HepG2 (cell line): ENCODE measurements around the gene CTSW. TPM values are rescaled to one million over a fixed set of nuclear protein-coding genes. Genes with fewer than 3 reads are reported as not detected.
A peak's percentile ranks its signal among the peaks of the same experiment; 100 is the strongest.

ENCODE experiments used
- KDM6A ChIP-seq: IDR thresholded peaks from 2 replicates; pipeline ENCODE4 v1.6.1; 2016; ENCODE audit warnings: low read depth
- LCORL ChIP-seq, 2 experiments: fragments of 450-650 bp in 1 of 2; sonication (generic) in 1 of 2; formaldehyde crosslinking in 1 of 2; IDR thresholded peaks; 2 replicates each; pipeline versions ENCODE4 v1.5.0 to v1.6.1; 2017 to 2020; ENCODE audit warnings: antibody characterized with exemption in 1 of 2, missing genetic modification reagents in 1 of 2
- MED13 ChIP-seq: sonication (generic); formaldehyde crosslinking; IDR thresholded peaks from 2 replicates; pipeline ENCODE4 v1.5.0; 2020; ENCODE audit warnings: missing genetic modification reagents
- RXRA ChIP-seq: sonication (generic); formaldehyde crosslinking; IDR thresholded peaks from 2 replicates; pipeline ENCODE4 v1.5.1; 2020; ENCODE audit warnings: missing genetic modification reagents
- SIN3A ChIP-seq: IDR thresholded peaks from 2 replicates; pipeline ENCODE4 v1.6.1; 2011; ENCODE audit warnings: low read depth, mild to moderate bottlenecking, control low read depth, low read length, borderline replicate concordance
- SRY ChIP-seq: sonication (generic); formaldehyde crosslinking; IDR thresholded peaks from 2 replicates; pipeline ENCODE4 v1.8.0; 2022; ENCODE audit warnings: mild to moderate bottlenecking, missing genetic modification reagents
- ZKSCAN5 ChIP-seq: sonication (generic); formaldehyde crosslinking; IDR thresholded peaks from 2 replicates; pipeline ENCODE4 v1.5.1; 2020; ENCODE audit warnings: mild to moderate bottlenecking, missing genetic modification reagents
- ZNF12 ChIP-seq: sonication (generic); formaldehyde crosslinking; IDR thresholded peaks from 2 replicates; pipeline ENCODE4 v1.5.0; 2020; ENCODE audit warnings: missing genetic modification reagents
- ZNF761 ChIP-seq: sonication (generic); formaldehyde crosslinking; conservative IDR thresholded peaks from 2 replicates; pipeline ENCODE4 v1.4.0; 2020; ENCODE audit warnings: mild to moderate bottlenecking, missing genetic modification reagents
- ZNF891 ChIP-seq: sonication (generic); formaldehyde crosslinking; IDR thresholded peaks from 2 replicates; pipeline ENCODE4 v1.5.0; 2020; ENCODE audit warnings: mild to moderate bottlenecking, missing genetic modification reagents
- polyA plus RNA-seq, 8 experiments: library from polyadenylated mRNA; depleted of rRNA in 3 of 8; stranded (reverse) in 7 of 8; unstranded in 1 of 8; fragments of >200 nt; fragmentation: Illumina TruSeq in 4 of 8; extraction: Trizol in 4 of 8; gene quantifications; 2 replicates each; pipeline versions ENCODE4 v1.2.1 to v1.2.3, GENCODE V29; 2011 to 2016; ENCODE audit warnings: low read depth in 4 of 8, missing spikeins in 1 of 8, mixed read lengths in 1 of 8; ENCODE audit not compliant: insufficient read depth in 1 of 8
- total RNA-seq, 5 experiments: library from RNA; depleted of rRNA; stranded (reverse); fragments of >200 nt; fragmentation: Illumina TruSeq; extraction: Trizol; gene quantifications; 2 replicates each; pipeline ENCODE4 v1.2.3, GENCODE V29; 2016; ENCODE audit warnings: low read depth in 1 of 5
- TF ChIP-seq, protein P1 (sequence below): sonication (generic); formaldehyde crosslinking; IDR thresholded peaks from 2 replicates; pipeline ENCODE4 v1.9.0; 2022; ENCODE audit warnings: low read depth, missing genetic modification reagents
- TF ChIP-seq, protein P2 (sequence below): sonication (generic); formaldehyde crosslinking; IDR thresholded peaks from 2 replicates; pipeline ENCODE4 v1.5.0; 2020; ENCODE audit warnings: mild to moderate bottlenecking, low read depth, missing genetic modification reagents, borderline replicate concordance
- TF ChIP-seq, protein P3 (sequence below): sonication (generic); formaldehyde crosslinking; IDR thresholded peaks from 2 replicates; pipeline ENCODE4 v1.4.0; 2020; ENCODE audit warnings: missing genetic modification reagents
- TF ChIP-seq, protein P4 (sequence below): IDR thresholded peaks from 2 replicates; pipeline ENCODE4 v1.6.1; 2016
- TF ChIP-seq, protein P5 (sequence below): sonication (generic); formaldehyde crosslinking; IDR thresholded peaks from 2 replicates; pipeline ENCODE4 v1.5.1; 2020; ENCODE audit warnings: mild to moderate bottlenecking, missing genetic modification reagents, moderate library complexity

Gene CTSW
- total and polyA plus RNA-seq, 2 of the 13 experiments (the other 11 are each of a cell fraction or from before 2014, with no cell fraction given): 0.09 TPM; not detected in 1

DNA sequence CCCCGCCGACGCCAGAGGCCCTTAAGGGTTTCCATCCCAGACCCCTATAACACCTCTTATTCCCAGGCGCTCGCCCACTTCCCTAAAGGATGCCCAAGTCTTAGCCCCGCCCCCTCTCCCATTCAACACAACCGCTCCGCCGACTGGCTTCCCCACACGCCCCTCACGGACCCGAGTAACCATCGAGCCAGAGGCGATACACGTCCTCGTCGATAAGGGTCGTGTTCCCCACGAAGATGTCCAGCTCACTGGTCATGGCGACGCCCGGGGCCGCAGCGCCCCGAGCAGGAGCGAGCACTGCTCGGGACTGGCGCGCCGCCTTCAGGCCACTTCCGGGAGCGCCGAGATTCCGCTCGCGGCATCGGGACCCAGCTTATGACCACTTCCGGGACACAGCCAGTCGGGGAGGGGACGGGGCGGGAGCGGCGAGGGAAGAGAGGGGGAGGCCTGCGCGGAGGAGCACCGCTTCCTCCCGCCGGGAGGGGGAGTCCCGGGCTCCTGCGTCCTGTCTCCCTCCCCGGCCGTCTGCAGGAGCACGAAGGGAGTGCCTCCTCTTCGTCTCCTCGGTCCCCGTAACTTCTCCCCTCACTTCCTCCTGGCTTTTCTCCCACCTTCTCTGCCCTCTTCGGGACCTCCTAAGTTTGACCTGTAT lies 8.7 kb downstream of the CTSW start, which contains the start of gene FIBP (continued):
- TF ChIP-seq, protein P1, sequence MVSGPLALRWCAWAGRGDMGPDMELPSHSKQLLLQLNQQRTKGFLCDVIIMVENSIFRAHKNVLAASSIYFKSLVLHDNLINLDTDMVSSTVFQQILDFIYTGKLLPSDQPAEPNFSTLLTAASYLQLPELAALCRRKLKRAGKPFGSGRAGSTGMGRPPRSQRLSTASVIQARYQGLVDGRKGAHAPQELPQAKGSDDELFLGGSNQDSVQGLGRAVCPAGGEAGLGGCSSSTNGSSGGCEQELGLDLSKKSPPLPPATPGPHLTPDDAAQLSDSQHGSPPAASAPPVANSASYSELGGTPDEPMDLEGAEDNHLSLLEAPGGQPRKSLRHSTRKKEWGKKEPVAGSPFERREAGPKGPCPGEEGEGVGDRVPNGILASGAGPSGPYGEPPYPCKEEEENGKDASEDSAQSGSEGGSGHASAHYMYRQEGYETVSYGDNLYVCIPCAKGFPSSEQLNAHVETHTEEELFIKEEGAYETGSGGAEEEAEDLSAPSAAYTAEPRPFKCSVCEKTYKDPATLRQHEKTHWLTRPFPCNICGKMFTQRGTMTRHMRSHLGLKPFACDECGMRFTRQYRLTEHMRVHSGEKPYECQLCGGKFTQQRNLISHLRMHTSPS: 0 out of 2 replicates have a peak, but pooled peaks have one; percentile 33
- TF ChIP-seq LCORL (IDR thresholded peaks at IDR 0.05) (no peak), LCORL (CRISPR knock-in tag; IDR thresholded peaks at IDR 0.05) (peak; percentile 91), RXRA (CRISPR knock-in tag) (peak; percentile 14; the same call in 1 of the 2 replicates), ZNF761 (no peak), ZNF891 (CRISPR knock-in tag) (peak; percentile 40; the same call in 1 of the 2 replicates), SIN3A (peak; percentile 60; the same call in 1 of the 2 replicates), ZNF12 (CRISPR knock-in tag) (no peak), ZKSCAN5 (CRISPR knock-in tag) (no peak), SRY (CRISPR knock-in tag) (0 out of 2 replicates have a peak, but pooled peaks have one; percentile 49), KDM6A (no peak), MED13 (CRISPR knock-in tag) (0 out of 2 replicates have a peak, but pooled peaks have one; percentile 33)
- TF ChIP-seq, protein P2, sequence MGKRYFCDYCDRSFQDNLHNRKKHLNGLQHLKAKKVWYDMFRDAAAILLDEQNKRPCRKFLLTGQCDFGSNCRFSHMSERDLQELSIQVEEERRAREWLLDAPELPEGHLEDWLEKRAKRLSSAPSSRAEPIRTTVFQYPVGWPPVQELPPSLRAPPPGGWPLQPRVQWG (CRISPR knock-in tag): no peak
- TF ChIP-seq, protein P3, sequence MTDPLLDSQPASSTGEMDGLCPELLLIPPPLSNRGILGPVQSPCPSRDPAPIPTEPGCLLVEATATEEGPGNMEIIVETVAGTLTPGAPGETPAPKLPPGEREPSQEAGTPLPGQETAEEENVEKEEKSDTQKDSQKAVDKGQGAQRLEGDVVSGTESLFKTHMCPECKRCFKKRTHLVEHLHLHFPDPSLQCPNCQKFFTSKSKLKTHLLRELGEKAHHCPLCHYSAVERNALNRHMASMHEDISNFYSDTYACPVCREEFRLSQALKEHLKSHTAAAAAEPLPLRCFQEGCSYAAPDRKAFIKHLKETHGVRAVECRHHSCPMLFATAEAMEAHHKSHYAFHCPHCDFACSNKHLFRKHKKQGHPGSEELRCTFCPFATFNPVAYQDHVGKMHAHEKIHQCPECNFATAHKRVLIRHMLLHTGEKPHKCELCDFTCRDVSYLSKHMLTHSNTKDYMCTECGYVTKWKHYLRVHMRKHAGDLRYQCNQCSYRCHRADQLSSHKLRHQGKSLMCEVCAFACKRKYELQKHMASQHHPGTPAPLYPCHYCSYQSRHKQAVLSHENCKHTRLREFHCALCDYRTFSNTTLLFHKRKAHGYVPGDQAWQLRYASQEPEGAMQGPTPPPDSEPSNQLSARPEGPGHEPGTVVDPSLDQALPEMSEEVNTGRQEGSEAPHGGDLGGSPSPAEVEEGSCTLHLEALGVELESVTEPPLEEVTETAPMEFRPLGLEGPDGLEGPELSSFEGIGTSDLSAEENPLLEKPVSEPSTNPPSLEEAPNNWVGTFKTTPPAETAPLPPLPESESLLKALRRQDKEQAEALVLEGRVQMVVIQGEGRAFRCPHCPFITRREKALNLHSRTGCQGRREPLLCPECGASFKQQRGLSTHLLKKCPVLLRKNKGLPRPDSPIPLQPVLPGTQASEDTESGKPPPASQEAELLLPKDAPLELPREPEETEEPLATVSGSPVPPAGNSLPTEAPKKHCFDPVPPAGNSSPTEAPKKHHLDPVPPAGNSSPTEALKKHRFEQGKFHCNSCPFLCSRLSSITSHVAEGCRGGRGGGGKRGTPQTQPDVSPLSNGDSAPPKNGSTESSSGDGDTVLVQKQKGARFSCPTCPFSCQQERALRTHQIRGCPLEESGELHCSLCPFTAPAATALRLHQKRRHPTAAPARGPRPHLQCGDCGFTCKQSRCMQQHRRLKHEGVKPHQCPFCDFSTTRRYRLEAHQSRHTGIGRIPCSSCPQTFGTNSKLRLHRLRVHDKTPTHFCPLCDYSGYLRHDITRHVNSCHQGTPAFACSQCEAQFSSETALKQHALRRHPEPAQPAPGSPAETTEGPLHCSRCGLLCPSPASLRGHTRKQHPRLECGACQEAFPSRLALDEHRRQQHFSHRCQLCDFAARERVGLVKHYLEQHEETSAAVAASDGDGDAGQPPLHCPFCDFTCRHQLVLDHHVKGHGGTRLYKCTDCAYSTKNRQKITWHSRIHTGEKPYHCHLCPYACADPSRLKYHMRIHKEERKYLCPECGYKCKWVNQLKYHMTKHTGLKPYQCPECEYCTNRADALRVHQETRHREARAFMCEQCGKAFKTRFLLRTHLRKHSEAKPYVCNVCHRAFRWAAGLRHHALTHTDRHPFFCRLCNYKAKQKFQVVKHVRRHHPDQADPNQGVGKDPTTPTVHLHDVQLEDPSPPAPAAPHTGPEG (CRISPR knock-in tag): no peak
- TF ChIP-seq, protein P4, sequence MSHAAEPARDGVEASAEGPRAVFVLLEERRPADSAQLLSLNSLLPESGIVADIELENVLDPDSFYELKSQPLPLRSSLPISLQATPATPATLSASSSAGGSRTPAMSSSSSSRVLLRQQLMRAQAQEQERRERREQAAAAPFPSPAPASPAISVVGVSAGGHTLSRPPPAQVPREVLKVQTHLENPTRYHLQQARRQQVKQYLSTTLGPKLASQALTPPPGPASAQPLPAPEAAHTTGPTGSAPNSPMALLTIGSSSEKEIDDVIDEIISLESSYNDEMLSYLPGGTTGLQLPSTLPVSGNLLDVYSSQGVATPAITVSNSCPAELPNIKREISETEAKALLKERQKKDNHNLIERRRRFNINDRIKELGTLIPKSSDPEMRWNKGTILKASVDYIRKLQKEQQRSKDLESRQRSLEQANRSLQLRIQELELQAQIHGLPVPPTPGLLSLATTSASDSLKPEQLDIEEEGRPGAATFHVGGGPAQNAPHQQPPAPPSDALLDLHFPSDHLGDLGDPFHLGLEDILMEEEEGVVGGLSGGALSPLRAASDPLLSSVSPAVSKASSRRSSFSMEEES: no peak
- TF ChIP-seq, protein P5, sequence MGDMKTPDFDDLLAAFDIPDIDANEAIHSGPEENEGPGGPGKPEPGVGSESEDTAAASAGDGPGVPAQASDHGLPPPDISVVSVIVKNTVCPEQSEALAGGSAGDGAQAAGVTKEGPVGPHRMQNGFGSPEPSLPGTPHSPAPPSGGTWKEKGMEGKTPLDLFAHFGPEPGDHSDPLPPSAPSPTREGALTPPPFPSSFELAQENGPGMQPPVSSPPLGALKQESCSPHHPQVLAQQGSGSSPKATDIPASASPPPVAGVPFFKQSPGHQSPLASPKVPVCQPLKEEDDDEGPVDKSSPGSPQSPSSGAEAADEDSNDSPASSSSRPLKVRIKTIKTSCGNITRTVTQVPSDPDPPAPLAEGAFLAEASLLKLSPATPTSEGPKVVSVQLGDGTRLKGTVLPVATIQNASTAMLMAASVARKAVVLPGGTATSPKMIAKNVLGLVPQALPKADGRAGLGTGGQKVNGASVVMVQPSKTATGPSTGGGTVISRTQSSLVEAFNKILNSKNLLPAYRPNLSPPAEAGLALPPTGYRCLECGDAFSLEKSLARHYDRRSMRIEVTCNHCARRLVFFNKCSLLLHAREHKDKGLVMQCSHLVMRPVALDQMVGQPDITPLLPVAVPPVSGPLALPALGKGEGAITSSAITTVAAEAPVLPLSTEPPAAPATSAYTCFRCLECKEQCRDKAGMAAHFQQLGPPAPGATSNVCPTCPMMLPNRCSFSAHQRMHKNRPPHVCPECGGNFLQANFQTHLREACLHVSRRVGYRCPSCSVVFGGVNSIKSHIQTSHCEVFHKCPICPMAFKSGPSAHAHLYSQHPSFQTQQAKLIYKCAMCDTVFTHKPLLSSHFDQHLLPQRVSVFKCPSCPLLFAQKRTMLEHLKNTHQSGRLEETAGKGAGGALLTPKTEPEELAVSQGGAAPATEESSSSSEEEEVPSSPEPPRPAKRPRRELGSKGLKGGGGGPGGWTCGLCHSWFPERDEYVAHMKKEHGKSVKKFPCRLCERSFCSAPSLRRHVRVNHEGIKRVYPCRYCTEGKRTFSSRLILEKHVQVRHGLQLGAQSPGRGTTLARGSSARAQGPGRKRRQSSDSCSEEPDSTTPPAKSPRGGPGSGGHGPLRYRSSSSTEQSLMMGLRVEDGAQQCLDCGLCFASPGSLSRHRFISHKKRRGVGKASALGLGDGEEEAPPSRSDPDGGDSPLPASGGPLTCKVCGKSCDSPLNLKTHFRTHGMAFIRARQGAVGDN: peak; percentile 94
